ENCODE results near the gene KRTAP1-3. TPM values are rescaled to one million over a fixed set of nuclear protein-coding genes. Genes with fewer than 3 reads are reported as not detected.
"Not testable (repeated sequence)": the region's sequence is repeated elsewhere in the genome, so short reads cannot be mapped to it uniquely, and the experiment has no call there.

KRTAP1-3 gene
- total and polyA plus RNA-seq, 7 donors, result not detected

GRCh38 chr17:41002814-41003213 is 31.9 kb downstream of the KRTAP1-3 start:
- no peak overlapping the region for H3K4me3 ChIP-seq
- H3K27me3 ChIP-seq (ENCODE audit: insufficient read depth in 3 of 3, low read length in 2 of 3), result peaks cover 5 to 16% (median 5%) of the 10 kb centered on the region in 3 donors
- H3K4me1 ChIP-seq, result no peaks in the 10 kb centered on the region
- H3K9me3 ChIP-seq, result no peaks in the 10 kb centered on the region
- WGBS, 3 donors, result 39 to 45% (median 40%) methylated on average over 5 of the region's 5 CpGs
- intact Hi-C loops (cut with DNase I), result no loop called here
- no peaks in the 10 kb centered on the region for H3K36me3 ChIP-seq (ENCODE audit: insufficient read depth in 1 of 2, low read depth in 1 of 2)
- H3K27ac ChIP-seq, result no peak overlapping the region
- ATAC-seq (no peak), DNase-seq (no peak)
- no peak for TF ChIP-seq CTCF (IDR thresholded peaks at IDR 0.05)

GRCh38 chr17:41001795-41002194 is 32.9 kb downstream of the KRTAP1-3 start:
- Histone ChIP-seq H3K27ac (no peak overlapping the region), H3K27me3 (ENCODE audit: insufficient read depth in 3 of 3, low read length in 2 of 3) (peaks cover 5 to 16% (median 5%) of the 10 kb centered on the region in 3 donors), H3K36me3 (ENCODE audit: insufficient read depth in 1 of 2, low read depth in 1 of 2) (no peaks in the 10 kb centered on the region), H3K4me1 (no peaks in the 10 kb centered on the region), H3K9me3 (no peaks in the 10 kb centered on the region), H3K4me3 (no peak overlapping the region)
- DNase-seq, result no peak
- 78 to 89% (median 87%) methylated on average over 4 of the region's 4 CpGs for WGBS, 3 donors
- TF ChIP-seq CTCF (IDR thresholded peaks at IDR 0.05), result no peak
- ATAC-seq, result no peak
- intact Hi-C loops (cut with DNase I), result no loop called here

GRCh38 chr17:40999563-40999962 is 35.1 kb downstream of the KRTAP1-3 start, which contains the start of gene KRTAP3-2:
KRTAP3-2 (minus strand) TSS chr17:40999906; CDS start chr17:40999853, 53 bp downstream.
- peaks cover 0 to 16% (median 5%) of the 10 kb centered on the region in 3 donors for H3K27me3 ChIP-seq (ENCODE audit: insufficient read depth in 3 of 3, low read length in 2 of 3)
- H3K9me3 ChIP-seq; DNase-seq; H3K27ac ChIP-seq; ATAC-seq; H3K4me3 ChIP-seq; H3K4me1 ChIP-seq; H3K36me3 ChIP-seq (ENCODE audit: insufficient read depth in 1 of 2, low read depth in 1 of 2); intact Hi-C loops (cut with DNase I): not testable (repeated sequence)
- WGBS, 3 donors, result 37 to 55% (median 51%) methylated on average over 6 of the region's 6 CpGs

GRCh38 chr17:40997361-40997760 is 37.3 kb downstream of the KRTAP1-3 start:
- Histone ChIP-seq H3K4me3 (no peak overlapping the region), H3K36me3 (ENCODE audit: insufficient read depth in 1 of 2, low read depth in 1 of 2) (no peaks in the 10 kb centered on the region), H3K27ac (no peak overlapping the region), H3K9me3 (no peaks in the 10 kb centered on the region), H3K4me1 (no peaks in the 10 kb centered on the region), H3K27me3 (ENCODE audit: insufficient read depth in 3 of 3, low read length in 2 of 3) (peaks cover 0 to 12% (median 5%) of the 10 kb centered on the region in 3 donors)
- WGBS, 3 donors, result 53 to 63% (median 62%) methylated on average over 2 of the region's 2 CpGs
- no peak for DNase-seq
- TF ChIP-seq CTCF (IDR thresholded peaks at IDR 0.05), result no peak
- ATAC-seq, result no peak
- intact Hi-C loops (cut with DNase I), result no loop called here

- no peak for TF ChIP-seq CTCF (IDR thresholded peaks at IDR 0.05)
- DNase-seq, result no peak
- no peaks in the 10 kb centered on the region for H3K9me3 ChIP-seq
- H3K36me3 ChIP-seq (ENCODE audit: insufficient read depth in 1 of 2, low read depth in 1 of 2), result no peaks in the 10 kb centered on the region
- no peak for ATAC-seq
- intact Hi-C loops (cut with DNase I), result no loop called here
- peaks cover 0 to 12% (median 5%) of the 10 kb centered on the region in 3 donors for H3K27me3 ChIP-seq (ENCODE audit: insufficient read depth in 3 of 3, low read length in 2 of 3)
- H3K4me1 ChIP-seq, result no peaks in the 10 kb centered on the region
- no peak overlapping the region for H3K27ac ChIP-seq
- 82 to 94% (median 90%) methylated on average over 4 of the region's 4 CpGs for WGBS, 3 donors
- H3K4me3 ChIP-seq, result no peak overlapping the region
Observed at GRCh38 chr17:40996829-40997228, 37.8 kb downstream of the KRTAP1-3 start.

Data from psoas muscle (tissue), 8 donors.